Astrocyte (in vitro differentiated cells and primary cell): ENCODE data around the gene BATF3.

Source experiments
- CTCF ChIP-seq: IDR thresholded peaks from 2 replicates; pipeline ENCODE4 v1.5.1; 2011; ENCODE audit warnings: low read depth, mild to moderate bottlenecking, inconsistent platforms, low read length, moderate library complexity; ENCODE audit not compliant: insufficient read depth
- EZH2 ChIP-seq: IDR thresholded peaks from 2 replicates; pipeline ENCODE4 v1.6.1; 2012; ENCODE audit warnings: mild to moderate bottlenecking, low read length, inconsistent platforms; ENCODE audit not compliant: insufficient read depth

DNA sequence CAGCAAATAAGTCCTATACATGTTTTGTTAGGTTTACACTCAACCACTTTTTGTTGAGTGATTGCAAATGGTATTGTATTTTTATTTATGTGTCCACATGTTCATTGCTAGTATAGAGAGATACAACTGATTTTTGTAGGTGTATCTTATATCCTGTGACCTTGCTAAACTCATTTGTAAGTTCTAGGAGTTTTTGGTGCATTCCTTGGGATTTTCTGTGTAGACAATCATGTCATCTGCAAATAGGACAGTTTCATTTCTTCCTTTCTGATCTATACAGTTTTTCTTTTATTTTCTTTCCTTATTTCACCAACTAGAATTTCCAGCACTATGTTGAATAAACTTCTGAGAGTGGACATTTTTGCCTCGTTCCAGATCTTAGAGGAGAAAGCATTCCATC is 16.5 kb upstream of the BATF3 start:
- TF ChIP-seq CTCF (no peak), EZH2 (no peak)
